PC-3 (cell line): ENCODE measurements around the gene ASB14.

Experiments used
- CTCF ChIP-seq: fragments of 300-600 bp; sonication (generic); conservative IDR thresholded peaks from 2 replicates; pipeline ENCODE4 v1.5.1; 2017; ENCODE audit warnings: antibody characterized with exemption, low read depth, mild to moderate bottlenecking, low read length
- EZH2 ChIP-seq: fragments of 300-600 bp; sonication (generic); IDR thresholded peaks from one replicate; pipeline ENCODE4 v1.6.1; 2017; ENCODE audit warnings: antibody characterized with exemption, mild to moderate bottlenecking, low read length; ENCODE audit not compliant: unreplicated experiment

GRCh38 chr3:57283334-57283733, 9.2 kb downstream of the ASB14 start:
- TF ChIP-seq CTCF (no peak), EZH2 (no peak)
